Measurements from ENCODE around the gene C12orf75.

GRCh38 chr12:105358789-105359188, 28.3 kb downstream of the C12orf75 start:
- TF ChIP-seq CTCF (conservative IDR thresholded peaks at IDR 0.05) (no peak), ZFX (IDR thresholded peaks at IDR 0.05) (no peak)
